Measurements from ENCODE around the gene RHEX.

The RHEX gene

GRCh38 chr1:206107168-206107544 is 54.2 kb downstream of the RHEX start:
- no peak overlapping the region for H3K27ac Mint-ChIP-seq
- TF ChIP-seq, protein P1, sequence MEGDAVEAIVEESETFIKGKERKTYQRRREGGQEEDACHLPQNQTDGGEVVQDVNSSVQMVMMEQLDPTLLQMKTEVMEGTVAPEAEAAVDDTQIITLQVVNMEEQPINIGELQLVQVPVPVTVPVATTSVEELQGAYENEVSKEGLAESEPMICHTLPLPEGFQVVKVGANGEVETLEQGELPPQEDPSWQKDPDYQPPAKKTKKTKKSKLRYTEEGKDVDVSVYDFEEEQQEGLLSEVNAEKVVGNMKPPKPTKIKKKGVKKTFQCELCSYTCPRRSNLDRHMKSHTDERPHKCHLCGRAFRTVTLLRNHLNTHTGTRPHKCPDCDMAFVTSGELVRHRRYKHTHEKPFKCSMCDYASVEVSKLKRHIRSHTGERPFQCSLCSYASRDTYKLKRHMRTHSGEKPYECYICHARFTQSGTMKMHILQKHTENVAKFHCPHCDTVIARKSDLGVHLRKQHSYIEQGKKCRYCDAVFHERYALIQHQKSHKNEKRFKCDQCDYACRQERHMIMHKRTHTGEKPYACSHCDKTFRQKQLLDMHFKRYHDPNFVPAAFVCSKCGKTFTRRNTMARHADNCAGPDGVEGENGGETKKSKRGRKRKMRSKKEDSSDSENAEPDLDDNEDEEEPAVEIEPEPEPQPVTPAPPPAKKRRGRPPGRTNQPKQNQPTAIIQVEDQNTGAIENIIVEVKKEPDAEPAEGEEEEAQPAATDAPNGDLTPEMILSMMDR (IDR thresholded peaks at IDR 0.05), result no peak
- DNase-seq, result no peak
- peaks cover 6% of the 10 kb centered on the region for H3K4me1 Mint-ChIP-seq
- H3K9me3 Mint-ChIP-seq, result no peaks in the 10 kb centered on the region
- H3K4me3 Mint-ChIP-seq, result no peak overlapping the region
- H3K27me3 Mint-ChIP-seq (ENCODE audit: low read depth, poor library complexity), result peaks cover 15% of the 10 kb centered on the region
- no peaks in the 10 kb centered on the region for H3K36me3 Mint-ChIP-seq (ENCODE audit: low read depth)

GRCh38 chr1:206108635-206109034 is 55.7 kb downstream of the RHEX start:
- Mint-ChIP-seq H3K4me3 (no peak overlapping the region), H3K9me3 (no peaks in the 10 kb centered on the region), H3K27me3 (ENCODE audit: low read depth, poor library complexity) (peaks cover 23% of the 10 kb centered on the region), H3K27ac (no peak overlapping the region), H3K4me1 (peaks cover 6% of the 10 kb centered on the region), H3K36me3 (ENCODE audit: low read depth) (no peaks in the 10 kb centered on the region)
- TF ChIP-seq, protein P1 (IDR thresholded peaks at IDR 0.05), result no peak
- DNase-seq, result no peak

DNA sequence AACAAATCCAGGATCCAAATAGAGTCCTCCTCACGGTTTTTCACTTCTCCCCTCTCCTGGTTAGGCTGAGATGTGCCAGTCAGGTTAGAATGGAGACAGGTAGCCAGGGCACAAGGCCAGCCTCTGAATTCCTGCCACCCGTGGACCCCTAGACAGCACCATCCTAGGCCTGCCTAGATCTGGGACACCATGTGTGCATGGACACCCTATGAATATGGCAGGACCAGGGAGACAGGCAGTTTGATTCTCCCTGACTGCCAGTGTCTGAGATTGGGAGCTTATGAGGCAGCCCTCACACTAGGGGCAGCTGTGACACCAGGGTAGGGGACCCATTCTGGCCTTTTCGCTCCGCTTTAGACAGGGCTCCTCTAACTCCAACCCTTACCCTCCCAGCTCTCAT is 56.7 kb downstream of the RHEX start:
- H3K36me3 Mint-ChIP-seq (ENCODE audit: low read depth), result no peaks in the 10 kb centered on the region
- H3K27me3 Mint-ChIP-seq (ENCODE audit: low read depth, poor library complexity), result peaks cover 34% of the 10 kb centered on the region
- no peak for DNase-seq
- H3K27ac Mint-ChIP-seq, result no peak overlapping the region
- H3K4me3 Mint-ChIP-seq, result no peak overlapping the region
- peaks cover under 1% of the 10 kb centered on the region for H3K4me1 Mint-ChIP-seq
- H3K9me3 Mint-ChIP-seq, result no peaks in the 10 kb centered on the region
- TF ChIP-seq, protein P1 (IDR thresholded peaks at IDR 0.05), result no peak

- H3K9me3 Mint-ChIP-seq, result no peaks in the 10 kb centered on the region
- DNase-seq, result no peak
- H3K27ac Mint-ChIP-seq, result no peak overlapping the region
- H3K36me3 Mint-ChIP-seq (ENCODE audit: low read depth), result no peaks in the 10 kb centered on the region
- peaks cover 39% of the 10 kb centered on the region for H3K27me3 Mint-ChIP-seq (ENCODE audit: low read depth, poor library complexity)
- H3K4me1 Mint-ChIP-seq, result no peaks in the 10 kb centered on the region
- TF ChIP-seq, protein P1 (IDR thresholded peaks at IDR 0.05), result no peak
- no peak overlapping the region for H3K4me3 Mint-ChIP-seq
Observed at GRCh38 chr1:206110161-206110560, 57.2 kb downstream of the RHEX start.

DNA sequence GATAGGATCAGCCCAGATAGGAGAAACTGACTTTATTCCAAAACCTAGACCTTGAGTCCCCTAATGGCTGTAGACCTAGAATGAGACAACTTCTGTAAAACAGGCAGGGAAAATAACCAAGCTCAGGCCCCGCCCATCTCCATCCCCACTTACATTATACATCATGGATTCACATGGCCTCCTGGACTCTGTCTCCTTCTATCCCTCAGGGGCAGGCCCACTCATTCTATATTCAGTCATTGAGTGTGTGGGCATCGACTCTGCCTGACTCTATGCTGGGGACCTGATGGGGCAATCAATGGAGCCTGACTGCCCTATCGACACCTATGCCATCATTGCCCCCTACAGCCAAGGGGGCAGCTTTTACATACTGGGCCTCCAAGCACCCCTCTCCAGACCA is 57.8 kb downstream of the RHEX start:
- TF ChIP-seq, protein P1 (IDR thresholded peaks at IDR 0.05), result no peak
- no peaks in the 10 kb centered on the region for H3K9me3 Mint-ChIP-seq
- no peak for DNase-seq
- peaks cover 45% of the 10 kb centered on the region for H3K27me3 Mint-ChIP-seq (ENCODE audit: low read depth, poor library complexity)
- H3K36me3 Mint-ChIP-seq (ENCODE audit: low read depth), result no peaks in the 10 kb centered on the region
- H3K4me3 Mint-ChIP-seq, result no peak overlapping the region
- H3K4me1 Mint-ChIP-seq, result no peaks in the 10 kb centered on the region
- no peak overlapping the region for H3K27ac Mint-ChIP-seq

DNA sequence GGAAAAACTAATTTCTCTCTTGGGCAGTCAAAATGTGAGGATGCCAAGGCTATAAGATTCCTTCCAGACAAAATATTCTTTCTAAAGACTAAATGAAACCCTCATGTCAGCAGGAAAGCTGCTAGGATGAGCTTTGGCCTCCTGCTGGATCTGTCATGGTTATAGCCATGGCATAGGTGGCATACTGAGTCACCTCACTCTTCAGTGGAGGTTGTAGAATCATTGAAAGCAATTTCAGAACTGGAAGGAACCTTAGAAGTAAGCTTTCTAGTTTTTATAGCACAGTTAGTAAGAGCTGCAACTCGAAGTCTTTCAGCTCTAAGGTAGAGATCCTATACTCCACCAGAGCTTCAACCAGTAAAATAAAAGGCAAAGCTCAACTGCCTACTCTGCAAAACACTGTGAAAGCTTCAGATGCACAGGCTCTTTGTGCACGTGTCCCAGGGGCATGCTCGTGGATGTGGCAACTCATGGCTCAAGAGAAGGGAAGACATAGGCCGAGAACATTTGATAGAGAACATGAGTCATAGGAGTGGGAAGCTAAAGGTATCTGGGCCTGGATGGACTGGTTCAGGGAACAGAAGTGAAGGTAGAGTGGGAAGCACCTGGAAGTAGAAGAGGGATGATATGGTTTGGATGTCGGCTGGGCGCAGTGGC is 58.4 kb downstream of the RHEX start:
- no peak overlapping the region for H3K27ac Mint-ChIP-seq
- no peaks in the 10 kb centered on the region for H3K36me3 Mint-ChIP-seq (ENCODE audit: low read depth)
- TF ChIP-seq, protein P1 (IDR thresholded peaks at IDR 0.05), result no peak
- peaks cover 51% of the 10 kb centered on the region for H3K27me3 Mint-ChIP-seq (ENCODE audit: low read depth, poor library complexity)
- no peak overlapping the region for H3K4me3 Mint-ChIP-seq
- no peak for DNase-seq
- no peaks in the 10 kb centered on the region for H3K9me3 Mint-ChIP-seq
- H3K4me1 Mint-ChIP-seq, result no peaks in the 10 kb centered on the region
